HepG2 (cell line): ENCODE data around the gene C15orf62. TPM values are rescaled to one million over a fixed set of nuclear protein-coding genes. Genes with fewer than 3 reads are reported as not detected.

Experiments used
- ATAC-seq: fragments of 200-7000 bp; cut with Tn5 transposase; 3 replicates; pipeline ENCODE4 v1.9.1; 2020; ENCODE audit warnings: mild to moderate bottlenecking, moderate library complexity
- BruUV-seq: library from RNA; stranded (reverse); fragments of 400-500 nt; replicated peaks from 2 replicates; lab custom pipeline; 2021; lab: Mats Ljungman, UMichigan
- CTCF ChIA-PET: fragments of 300-600 bp; formaldehyde crosslinking; extraction: SDS; loops from one replicate; lab custom pipeline; 2021; ENCODE audit warnings: low total read pairs, inconsistent platforms, low intra/inter-chr PET ratio; lab: Yijun Ruan, JAX
- POLR2A ChIA-PET: fragments of 350-600 bp; sonication (Branson Sonifier 250); formaldehyde crosslinking; loops from one replicate; lab custom pipeline; 2020; ENCODE audit warnings: antibody characterized with exemption, inconsistent platforms; lab: Yijun Ruan, JAX
- DNase-seq: peaks from one replicate; pipeline ENCODE4 v3.0.0-alpha.2; 2015; ENCODE audit warnings: low spot score
- FAIRE-seq: peaks from 3 replicates; lab custom pipeline; 2011; peaks lifted over from hg19 to GRCh38; lab: Jason Lieb, UNC
- H2AFZ ChIP-seq: one replicate; pipeline ENCODE4 v1.6.1; 2011; ENCODE audit warnings: low read length, inconsistent platforms
- H3K27ac ChIP-seq: fragments of 300-600 bp; 3 replicates; pipeline ENCODE4 v1.8.0; 2011; ENCODE audit warnings: mixed run types, mild to moderate bottlenecking, mixed read lengths, low read length, inconsistent platforms; ENCODE audit not compliant: insufficient read depth; ENCODE audit errors: extremely low read length
- H3K27me3 ChIP-seq, 2 experiments: fragments of 200-600 bp in 1 of 2; 2 replicates in 1 of 2; 3 replicates in 1 of 2; pipeline versions ENCODE4 v1.6.0 to v1.8.0; 2011; ENCODE audit warnings: low read length in 2 of 2, mild to moderate bottlenecking in 2 of 2, moderate library complexity in 2 of 2, inconsistent platforms in 1 of 2; ENCODE audit not compliant: insufficient read depth in 2 of 2, control insufficient read depth in 1 of 2
- H3K36me3 ChIP-seq, 2 experiments: fragments of 200-600 bp in 1 of 2; replicated peaks in 1 of 2; 2 replicates in 1 of 2; 3 replicates in 1 of 2; pipeline versions ENCODE4 v1.5.1 to v1.8.0; 2011; ENCODE audit warnings: low read length in 2 of 2, inconsistent platforms in 1 of 2; ENCODE audit not compliant: insufficient read depth in 2 of 2, control insufficient read depth in 1 of 2
- H3K4me1 ChIP-seq: 2 replicates; pipeline ENCODE4 v1.5.1; 2012; ENCODE audit warnings: low read length, inconsistent platforms; ENCODE audit not compliant: insufficient read depth
- H3K4me2 ChIP-seq: 2 replicates; pipeline ENCODE4 v1.6.0; 2011; ENCODE audit warnings: low read depth, low read length, inconsistent platforms
- H3K4me3 ChIP-seq, 3 experiments: fragments of 200-600 bp in 1 of 3; sonication (generic), shearing (Covaris generic) in 1 of 3; replicated peaks in 1 of 3; 2 replicates each; pipeline ENCODE4 v1.5.1; 2011 to 2016; ENCODE audit warnings: low read length in 3 of 3, inconsistent platforms in 2 of 3, low read depth in 2 of 3, mild to moderate bottlenecking in 2 of 3, control low read depth in 1 of 3, mixed read lengths in 1 of 3; ENCODE audit not compliant: insufficient read depth in 1 of 3
- H3K79me2 ChIP-seq: one replicate; pipeline ENCODE4 v1.6.1; 2011; ENCODE audit warnings: low read length, inconsistent platforms; ENCODE audit not compliant: insufficient read depth
- H3K9ac ChIP-seq: 2 replicates; pipeline ENCODE4 v1.6.0; 2011; ENCODE audit warnings: mild to moderate bottlenecking, low read depth, low read length, inconsistent platforms; ENCODE audit not compliant: insufficient read depth
- H3K9me3 ChIP-seq: 2 replicates; pipeline ENCODE4 v1.5.1; 2012; ENCODE audit warnings: mild to moderate bottlenecking, low read length
- H4K20me1 ChIP-seq: 2 replicates; pipeline ENCODE4 v1.6.0; 2011; ENCODE audit warnings: inconsistent platforms, mild to moderate bottlenecking, low read length, moderate library complexity; ENCODE audit not compliant: insufficient read depth
- ARID2 ChIP-seq: sonication (generic); formaldehyde crosslinking; IDR thresholded peaks from 2 replicates; pipeline ENCODE4 v1.8.1; 2022; ENCODE audit warnings: mild to moderate bottlenecking, missing genetic modification reagents, borderline replicate concordance
- BRCA1 ChIP-seq: sonication (generic); formaldehyde crosslinking; IDR thresholded peaks from 2 replicates; pipeline ENCODE4 v1.4.0; 2020; ENCODE audit warnings: missing genetic modification reagents
- CBX2 ChIP-seq, 2 experiments: fragments of 200-600 bp in 1 of 2; sonication (generic); formaldehyde crosslinking in 1 of 2; IDR thresholded peaks; 2 replicates each; pipeline versions ENCODE4 v1.7.0 to v1.8.1; 2018 to 2022; ENCODE audit warnings: low read depth in 2 of 2, low read length in 1 of 2, mild to moderate bottlenecking in 1 of 2, missing genetic modification reagents in 1 of 2
- IRF9 ChIP-seq: sonication (generic); formaldehyde crosslinking; IDR thresholded peaks from 2 replicates; pipeline ENCODE4 v1.8.0; 2022; ENCODE audit warnings: missing genetic modification reagents, mild to moderate bottlenecking, borderline replicate concordance
- REL ChIP-seq: sonication (generic); formaldehyde crosslinking; conservative IDR thresholded peaks from 2 replicates; pipeline ENCODE4 v1.8.0; 2022; ENCODE audit warnings: mild to moderate bottlenecking, missing genetic modification reagents, moderate library complexity
- ZNF138 ChIP-seq: sonication (generic); formaldehyde crosslinking; IDR thresholded peaks from 2 replicates; pipeline ENCODE4 v1.5.0; 2020; ENCODE audit warnings: mild to moderate bottlenecking, low read depth, missing genetic modification reagents
- ZNF460 ChIP-seq: sonication (generic); formaldehyde crosslinking; IDR thresholded peaks from 2 replicates; pipeline ENCODE4 v1.5.1; 2020; ENCODE audit warnings: missing genetic modification reagents, mild to moderate bottlenecking, borderline replicate concordance
- ZNF678 ChIP-seq: sonication (generic); formaldehyde crosslinking; IDR thresholded peaks from 2 replicates; pipeline ENCODE4 v1.4.0; 2020; ENCODE audit warnings: mild to moderate bottlenecking, missing genetic modification reagents
- ZNF746 ChIP-seq: sonication (generic); formaldehyde crosslinking; IDR thresholded peaks from 2 replicates; pipeline ENCODE4 v1.8.0; 2022; ENCODE audit warnings: mild to moderate bottlenecking, missing genetic modification reagents
- WGBS: methylation state at CpG from one replicate; pipeline ENCODE4 v1.1.6; 2017; ENCODE audit warnings: low lambda C conversion rate; 5-methylcytosine and 5-hydroxymethylcytosine counted together
- in situ Hi-C: cut with HindIII; loops from 2 replicates; pipeline ENCODE4 v1.10.0; 2017; ENCODE audit warnings: low pct_unique_long_range_greater_than_20kb; ENCODE audit not compliant: extremely low pct_ligation_motif_present
- intact Hi-C: fragments of 100-400 bp; cut with micrococcal nuclease; formaldehyde crosslinking; loops from one replicate; pipeline ENCODE4 v1.10.0; 2022; ENCODE audit not compliant: unreplicated experiment
- polyA plus RNA-seq, 8 experiments: library from polyadenylated mRNA; depleted of rRNA in 3 of 8; stranded (reverse) in 7 of 8; unstranded in 1 of 8; fragments of >200 nt; fragmentation: Illumina TruSeq in 4 of 8; extraction: Trizol in 4 of 8; gene quantifications; 2 replicates each; pipeline versions ENCODE4 v1.2.1 to v1.2.3, GENCODE V29; 2011 to 2016; ENCODE audit warnings: low read depth in 4 of 8, missing spikeins in 1 of 8, mixed read lengths in 1 of 8; ENCODE audit not compliant: insufficient read depth in 1 of 8
- total RNA-seq, 5 experiments: library from RNA; depleted of rRNA; stranded (reverse); fragments of >200 nt; fragmentation: Illumina TruSeq; extraction: Trizol; gene quantifications; 2 replicates each; pipeline ENCODE4 v1.2.3, GENCODE V29; 2016; ENCODE audit warnings: low read depth in 1 of 5

The C15orf62 gene
- total and polyA plus RNA-seq, 2 of the 13 experiments (the other 11 are each of a cell fraction or from before 2014, with no cell fraction given) = 0.51 to 1.1 TPM

- H3K4me3 ChIP-seq = no peak overlapping the region
- CTCF ChIA-PET = no interaction called here
- H3K27ac ChIP-seq = no peak overlapping the region
- no peaks in the 10 kb centered on the region for H3K9me3 ChIP-seq
- H3K4me1 ChIP-seq = peaks cover 56% of the 10 kb centered on the region
- DNase-seq (no peak), ATAC-seq (no peak), FAIRE-seq (no peak)
- 98% methylated on average over 3 of the region's 3 CpGs for WGBS
- no peak overlapping the region for H3K9ac ChIP-seq
- H4K20me1 ChIP-seq = no peaks in the 10 kb centered on the region
- POLR2A ChIA-PET = interaction anchor here (1.0 to 1.4 kb wide), 2 partner anchors 11 to 17 kb away, joined by 3 to 4 read pairs; partner anchors contain the start of genes DNAJC17 and ZFYVE19
- no peaks in the 10 kb centered on the region for H3K27me3 ChIP-seq
- H2AFZ ChIP-seq = no peak overlapping the region
- H3K79me2 ChIP-seq = peaks cover 18% of the 10 kb centered on the region
- H3K4me2 ChIP-seq = no peak overlapping the region
- TF ChIP-seq ARID2 (CRISPR knock-in tag) = no peak
- no peak for TF ChIP-seq ZNF746 (CRISPR knock-in tag)
- TF ChIP-seq ZNF678 = no peak
- no peak for TF ChIP-seq ZNF138 (CRISPR knock-in tag)
- no peak for TF ChIP-seq IRF9 (CRISPR knock-in tag)
- no peak for TF ChIP-seq BRCA1 (CRISPR knock-in tag)
- TF ChIP-seq CBX2 (IDR thresholded peaks at IDR 0.05; ENCODE audit: low read depth, low read length) = no peak
- TF ChIP-seq CBX2 (CRISPR knock-in tag; IDR thresholded peaks at IDR 0.05; ENCODE audit: low read depth) = no peak
- no peak for TF ChIP-seq ZNF460 (CRISPR knock-in tag)
- no peak for TF ChIP-seq REL (CRISPR knock-in tag)
- BruUV-seq = no TSS peak
- in situ Hi-C loops = no loop called here
- 0 out of 5 replicates have a peak, but pooled peaks cover 0 to 4% of the 10 kb centered on the region in 2 experiments for H3K36me3 ChIP-seq
- intact Hi-C loops = no loop called here
These were observed 20.9 kb downstream of the C15orf62 start for GRCh38 chr15:40790718-40791117.
